Activated CD8-positive, alpha-beta T cell treated with anti-CD3 and anti-CD28 coated beads, Interleukin-2, amount 10 ng/mL, durations not matched to agents 7 days and 5 days (primary cell): ENCODE measurements around the gene PNPLA5. TPM values are rescaled to one million over a fixed set of nuclear protein-coding genes. Genes with fewer than 3 reads are reported as not detected.
"Not testable (repeated sequence)": the region's sequence is repeated elsewhere in the genome, so short reads cannot be mapped to it uniquely, and the experiment has no call there.

Experiments used
- ATAC-seq: fragments of 150-1000 bp; cut with Tn5 transposase; one replicate; pipeline ENCODE4 v1.10.0; 2021; ENCODE audit warnings: moderate library complexity
- CTCF ChIA-PET: fragments of 350-600 bp; sonication (Branson Sonifier 250); formaldehyde crosslinking; loops from one replicate; lab custom pipeline; 2021; ENCODE audit warnings: antibody characterized with exemption; lab: Charles Lee
- POLR2A ChIA-PET: fragments of 350-600 bp; sonication (Branson Sonifier 250); formaldehyde crosslinking; loops from one replicate; lab custom pipeline; 2021; ENCODE audit warnings: antibody characterized with exemption; lab: Charles Lee
- DNase-seq: peaks from one replicate; pipeline ENCODE4 v3.0.0-alpha.2; 2020
- H3K27ac Mint-ChIP-seq: one replicate; pipeline ENCODE4 v1.8.0; 2021; ENCODE audit warnings: mild to moderate bottlenecking, mixed read lengths
- H3K27me3 Mint-ChIP-seq: one replicate; pipeline ENCODE4 v1.8.0; 2021; ENCODE audit warnings: low read depth, mixed read lengths
- H3K36me3 Mint-ChIP-seq: one replicate; pipeline ENCODE4 v1.8.0; 2021; ENCODE audit warnings: low read depth, mixed read lengths
- H3K4me1 Mint-ChIP-seq: one replicate; pipeline ENCODE4 v1.8.0; 2021; ENCODE audit warnings: low read depth, mixed read lengths
- H3K4me3 Mint-ChIP-seq: one replicate; pipeline ENCODE4 v1.8.0; 2021; ENCODE audit warnings: mild to moderate bottlenecking, mixed read lengths
- H3K9me3 Mint-ChIP-seq: one replicate; pipeline ENCODE4 v1.8.0; 2022; ENCODE audit warnings: mixed read lengths; ENCODE audit not compliant: insufficient read depth
- total RNA-seq, 2 experiments: library from RNA; stranded (reverse); gene quantifications; one replicate each; pipeline ENCODE4 v1.2.3, GENCODE V29; 2021

Gene PNPLA5
- total RNA-seq, 2 experiments from 2014 or later: not detected

GRCh38 chr22:43878079-43878795, 13.6 kb downstream of the PNPLA5 start:
- no peak for ATAC-seq
- Mint-ChIP-seq H3K27ac (no peak overlapping the region), H3K36me3 (no peaks in the 10 kb centered on the region), H3K4me1 (no peaks in the 10 kb centered on the region), H3K9me3 (no peaks in the 10 kb centered on the region), H3K4me3 (no peak overlapping the region), H3K27me3 (no peaks in the 10 kb centered on the region)
- CTCF ChIA-PET: no interaction called here
- POLR2A ChIA-PET: no interaction called here
- DNase-seq: no peak

GRCh38 chr22:43876866-43877509, 14.8 kb downstream of the PNPLA5 start:
- no peaks in the 10 kb centered on the region for H3K36me3 Mint-ChIP-seq
- no peaks in the 10 kb centered on the region for H3K4me1 Mint-ChIP-seq
- H3K9me3 Mint-ChIP-seq: no peaks in the 10 kb centered on the region
- DNase-seq (no peak), ATAC-seq (no peak)
- H3K27ac Mint-ChIP-seq: no peak overlapping the region
- ChIA-PET POLR2A (no interaction called here), CTCF (no interaction called here)
- H3K27me3 Mint-ChIP-seq: no peaks in the 10 kb centered on the region
- no peak overlapping the region for H3K4me3 Mint-ChIP-seq

GRCh38 chr22:43869799-43870198, 22.0 kb downstream of the PNPLA5 start:
- H3K9me3 Mint-ChIP-seq: no peaks in the 10 kb centered on the region
- H3K36me3 Mint-ChIP-seq: no peaks in the 10 kb centered on the region
- H3K4me1 Mint-ChIP-seq: no peaks in the 10 kb centered on the region
- peaks cover 3% of the 10 kb centered on the region for H3K27me3 Mint-ChIP-seq
- DNase-seq: no peak
- ATAC-seq: no peak
- CTCF ChIA-PET: no interaction called here
- H3K4me3 Mint-ChIP-seq: no peak overlapping the region
- POLR2A ChIA-PET: no interaction called here
- no peak overlapping the region for H3K27ac Mint-ChIP-seq

- H3K4me1 Mint-ChIP-seq, H3K27me3 Mint-ChIP-seq, H3K27ac Mint-ChIP-seq, H3K36me3 Mint-ChIP-seq, H3K9me3 Mint-ChIP-seq, DNase-seq, CTCF ChIA-PET, ATAC-seq, POLR2A ChIA-PET, H3K4me3 Mint-ChIP-seq: not testable (repeated sequence)
These were observed 22.8 kb downstream of the PNPLA5 start for GRCh38 chr22:43869001-43869400.

GRCh38 chr22:43867839-43868635, 23.8 kb downstream of the PNPLA5 start:
- H3K27ac Mint-ChIP-seq: no peak overlapping the region
- peak; percentile 61 for DNase-seq
- no peaks in the 10 kb centered on the region for H3K36me3 Mint-ChIP-seq
- peaks cover 13% of the 10 kb centered on the region for H3K27me3 Mint-ChIP-seq
- no peaks in the 10 kb centered on the region for H3K4me1 Mint-ChIP-seq
- ChIA-PET CTCF (interaction anchor here (0.7 kb wide), 1 partner anchor 78 kb away, joined by 3 read pairs; no protein-coding TSS in a partner anchor), POLR2A (no interaction called here)
- no peaks in the 10 kb centered on the region for H3K9me3 Mint-ChIP-seq
- H3K4me3 Mint-ChIP-seq: no peak overlapping the region
- no peak for ATAC-seq

- Mint-ChIP-seq H3K27me3 (peaks cover 32% of the 10 kb centered on the region), H3K4me3 (no peak overlapping the region), H3K27ac (no peak overlapping the region), H3K36me3 (no peaks in the 10 kb centered on the region), H3K4me1 (peaks cover 2% of the 10 kb centered on the region), H3K9me3 (no peaks in the 10 kb centered on the region)
- ChIA-PET POLR2A (no interaction called here), CTCF (no interaction called here)
- ATAC-seq (no peak), DNase-seq (no peak)
These were observed 29.0 kb downstream of the PNPLA5 start for GRCh38 chr22:43862882-43863202.

GRCh38 chr22:43862074-43862881, 29.5 kb downstream of the PNPLA5 start, which contains the start of gene SULT4A1:
Gene SULT4A1 (minus strand): TSS chr22:43862513. CDS start chr22:43862382, 131 bp downstream.
- Mint-ChIP-seq H3K27me3 (peaks cover 34% of the 10 kb centered on the region), H3K4me3 (no peak within 1 kb of the TSS), H3K4me1 (peaks cover 2% of the 10 kb centered on the region), H3K9me3 (no peaks in the 10 kb centered on the region), H3K27ac (no peak within 1 kb of the TSS), H3K36me3 (no peaks in the 10 kb centered on the region)
- ChIA-PET CTCF (no interaction called here), POLR2A (no interaction called here)
- DNase-seq: no peak
- ATAC-seq: no peak

GRCh38 chr22:43861529-43861928, 30.3 kb downstream of the PNPLA5 start:
- POLR2A ChIA-PET: no interaction called here
- Mint-ChIP-seq H3K9me3 (no peaks in the 10 kb centered on the region), H3K36me3 (no peaks in the 10 kb centered on the region), H3K4me3 (no peak overlapping the region), H3K27me3 (peaks cover 38% of the 10 kb centered on the region), H3K4me1 (peaks cover 2% of the 10 kb centered on the region), H3K27ac (no peak overlapping the region)
- CTCF ChIA-PET: interaction anchor here (1.0 kb wide), 1 partner anchor 84 kb away, joined by 3 read pairs; no protein-coding TSS in a partner anchor
- no peak for DNase-seq
- ATAC-seq: no peak

GRCh38 chr22:43860831-43861230, 31.0 kb downstream of the PNPLA5 start:
- H3K27me3 Mint-ChIP-seq: peaks cover 38% of the 10 kb centered on the region
- H3K9me3 Mint-ChIP-seq: no peaks in the 10 kb centered on the region
- H3K4me1 Mint-ChIP-seq: peaks cover 2% of the 10 kb centered on the region
- no peaks in the 10 kb centered on the region for H3K36me3 Mint-ChIP-seq
- POLR2A ChIA-PET: no interaction called here
- no peak overlapping the region for H3K4me3 Mint-ChIP-seq
- DNase-seq (no peak), ATAC-seq (no peak)
- CTCF ChIA-PET: interaction anchor here (1.0 kb wide), 1 partner anchor 85 kb away, joined by 3 read pairs; no protein-coding TSS in a partner anchor
- H3K27ac Mint-ChIP-seq: no peak overlapping the region

- Mint-ChIP-seq H3K4me3 (no peak overlapping the region), H3K27me3 (peaks cover 38% of the 10 kb centered on the region)
These were observed 31.7 kb downstream of the PNPLA5 start for GRCh38 chr22:43860126-43860525.

GRCh38 chr22:43859621-43860020, 32.2 kb downstream of the PNPLA5 start:
- no peak for DNase-seq
- POLR2A ChIA-PET: interaction anchor here (0.6 kb wide), 1 partner anchor 69 kb away, joined by 3 read pairs; no protein-coding TSS in a partner anchor
- no peak for ATAC-seq
- Mint-ChIP-seq H3K9me3 (no peaks in the 10 kb centered on the region), H3K36me3 (no peaks in the 10 kb centered on the region), H3K4me1 (peaks cover 2% of the 10 kb centered on the region), H3K27ac (no peak overlapping the region), H3K27me3 (peaks cover 33% of the 10 kb centered on the region), H3K4me3 (no peak overlapping the region)
- CTCF ChIA-PET: no interaction called here

More at GRCh38 chr22:43860126-43860525, 31.7 kb downstream of the PNPLA5 start:
- ChIA-PET CTCF (no interaction called here), POLR2A (interaction anchor here (0.6 kb wide), 1 partner anchor 69 kb away, joined by 3 read pairs; no protein-coding TSS in a partner anchor)
- no peak for DNase-seq
- Mint-ChIP-seq H3K4me1 (peaks cover 2% of the 10 kb centered on the region), H3K36me3 (no peaks in the 10 kb centered on the region), H3K9me3 (no peaks in the 10 kb centered on the region), H3K27ac (no peak overlapping the region)
- no peak for ATAC-seq
